ENCODE measurements around the gene RNF17. TPM values are rescaled to one million over a fixed set of nuclear protein-coding genes. Genes with fewer than 3 reads are reported as not detected.

Gene RNF17
- total RNA-seq, 1 donor = not detected

GRCh38 chr13:24744247-24744646 is 19.7 kb upstream of the RNF17 start:
- DNase-seq (ENCODE audit: low read depth) = no peak
- H3K4me3 ChIP-seq (ENCODE audit: low read depth, low read length) = no peak overlapping the region
- no peak for TF ChIP-seq CTCF (IDR thresholded peaks at IDR 0.05; ENCODE audit: insufficient read depth, low read length)

GRCh38 chr13:24745516-24745860 is 18.5 kb upstream of the RNF17 start:
- DNase-seq (ENCODE audit: low read depth) = no peak
- H3K4me3 ChIP-seq (ENCODE audit: low read depth, low read length) = no peak overlapping the region
- TF ChIP-seq CTCF (IDR thresholded peaks at IDR 0.05; ENCODE audit: insufficient read depth, low read length) = no peak

- no peak overlapping the region for H3K4me3 ChIP-seq (ENCODE audit: low read depth, low read length)
- DNase-seq (ENCODE audit: low read depth) = no peak
- no peak for TF ChIP-seq CTCF (IDR thresholded peaks at IDR 0.05; ENCODE audit: insufficient read depth, low read length)
Observed at GRCh38 chr13:24745861-24746617, 17.9 kb upstream of the RNF17 start.

- no peak for TF ChIP-seq CTCF (IDR thresholded peaks at IDR 0.05; ENCODE audit: insufficient read depth, low read length)
- no peak overlapping the region for H3K4me3 ChIP-seq (ENCODE audit: low read depth, low read length)
- peak; percentile 2 for DNase-seq (ENCODE audit: low read depth)
Observed at GRCh38 chr13:24746618-24747247, 17.2 kb upstream of the RNF17 start.

DNA sequence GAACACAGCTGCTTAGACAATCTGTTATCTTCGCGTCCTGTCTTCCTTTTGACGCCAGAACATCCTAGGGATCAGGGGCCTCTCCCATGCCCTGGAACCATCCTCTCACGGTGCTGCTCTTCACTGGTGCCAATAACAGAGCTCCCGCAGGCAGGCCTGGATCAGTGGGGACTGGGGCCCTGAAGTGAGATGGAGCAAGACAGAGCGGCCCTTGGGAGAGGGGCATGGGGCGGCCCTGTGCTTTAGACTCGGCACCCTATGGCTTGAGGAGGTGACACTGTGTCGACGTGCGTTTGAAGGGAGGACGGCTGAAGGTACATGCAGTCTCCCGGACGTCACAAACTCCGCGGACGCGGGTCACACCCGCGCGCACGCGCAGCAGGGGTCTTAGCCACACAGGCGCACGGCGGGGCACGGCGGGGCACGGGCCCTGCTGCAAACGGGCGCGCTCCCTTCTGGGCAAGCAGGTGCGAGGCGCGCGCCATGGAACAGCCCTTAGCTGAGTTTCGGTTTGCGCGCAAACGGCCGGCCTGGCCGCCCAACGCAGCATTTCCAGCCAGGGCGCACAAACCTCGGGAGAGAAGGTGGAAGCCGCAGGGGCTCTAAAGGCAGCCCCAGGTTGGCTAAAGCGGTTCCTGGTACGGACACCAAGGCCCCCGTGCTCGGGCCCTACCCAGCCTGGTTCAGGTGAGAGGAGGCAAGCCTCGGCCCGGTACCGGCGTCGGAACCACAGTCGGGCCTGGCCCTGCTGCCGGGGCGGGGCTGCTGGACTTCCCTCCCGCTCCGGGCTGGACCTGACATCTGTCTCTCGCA is 16.5 kb upstream of the RNF17 start:
- DNase-seq (ENCODE audit: low read depth) = peak; percentile 2
- no peak for TF ChIP-seq CTCF (IDR thresholded peaks at IDR 0.05; ENCODE audit: insufficient read depth, low read length)
- H3K4me3 ChIP-seq (ENCODE audit: low read depth, low read length) = peak overlapping the region; percentile 37

- H3K4me3 ChIP-seq (ENCODE audit: low read depth, low read length) = no peak overlapping the region
- DNase-seq (ENCODE audit: low read depth) = no peak
- TF ChIP-seq CTCF (IDR thresholded peaks at IDR 0.05; ENCODE audit: insufficient read depth, low read length) = no peak
Observed at GRCh38 chr13:24748061-24748400, 15.9 kb upstream of the RNF17 start.

All from fibroblast of the aortic adventitia (primary cell).